Measurements from ENCODE around the gene RINL.
"Not testable (repeated sequence)": the region's sequence is repeated elsewhere in the genome, so short reads cannot be mapped to it uniquely, and the experiment has no call there.

The RINL gene

GRCh38 chr19:38875656-38876395 lies 2.2 kb downstream of the RINL start:
- no peak for DNase-seq (ENCODE audit: low spot score)

GRCh38 chr19:38873400-38873799 lies 4.7 kb downstream of the RINL start:
- not testable (repeated sequence) for DNase-seq (ENCODE audit: low spot score)

GRCh38 chr19:38870612-38871011 lies 7.5 kb downstream of the RINL start:
- DNase-seq (ENCODE audit: low spot score) = no peak

- peak; percentile 89 for DNase-seq (ENCODE audit: low spot score)
These were observed 8.1 kb downstream of the RINL start for GRCh38 chr19:38869836-38870607.

GRCh38 chr19:38869160-38869835 lies 8.8 kb downstream of the RINL start:
- no peak for DNase-seq (ENCODE audit: low spot score)

DNA sequence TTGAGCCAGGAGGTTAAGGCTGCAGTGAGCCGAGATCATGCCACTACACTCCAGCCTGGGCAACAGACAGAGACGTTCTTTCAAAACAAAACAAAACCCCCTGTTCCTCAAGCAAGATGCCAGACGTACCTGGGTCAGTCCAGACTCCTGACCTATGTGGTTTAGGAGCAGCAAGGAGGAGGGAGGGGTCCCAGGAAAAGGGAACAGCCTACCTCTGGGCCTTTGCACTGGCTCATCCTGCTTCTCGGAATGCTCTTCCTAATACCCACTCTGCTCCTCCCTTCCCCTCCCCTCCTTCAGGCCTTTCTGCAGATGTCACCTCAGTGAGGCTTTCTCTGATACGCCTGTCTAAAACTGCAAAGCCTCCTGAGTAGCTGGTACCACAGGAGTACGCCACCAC lies 9.5 kb downstream of the RINL start:
- no peak for DNase-seq (ENCODE audit: low spot score)

GRCh38 chr19:38867171-38867780 lies 10.8 kb downstream of the RINL start:
- DNase-seq (ENCODE audit: low spot score) = no peak

DNA sequence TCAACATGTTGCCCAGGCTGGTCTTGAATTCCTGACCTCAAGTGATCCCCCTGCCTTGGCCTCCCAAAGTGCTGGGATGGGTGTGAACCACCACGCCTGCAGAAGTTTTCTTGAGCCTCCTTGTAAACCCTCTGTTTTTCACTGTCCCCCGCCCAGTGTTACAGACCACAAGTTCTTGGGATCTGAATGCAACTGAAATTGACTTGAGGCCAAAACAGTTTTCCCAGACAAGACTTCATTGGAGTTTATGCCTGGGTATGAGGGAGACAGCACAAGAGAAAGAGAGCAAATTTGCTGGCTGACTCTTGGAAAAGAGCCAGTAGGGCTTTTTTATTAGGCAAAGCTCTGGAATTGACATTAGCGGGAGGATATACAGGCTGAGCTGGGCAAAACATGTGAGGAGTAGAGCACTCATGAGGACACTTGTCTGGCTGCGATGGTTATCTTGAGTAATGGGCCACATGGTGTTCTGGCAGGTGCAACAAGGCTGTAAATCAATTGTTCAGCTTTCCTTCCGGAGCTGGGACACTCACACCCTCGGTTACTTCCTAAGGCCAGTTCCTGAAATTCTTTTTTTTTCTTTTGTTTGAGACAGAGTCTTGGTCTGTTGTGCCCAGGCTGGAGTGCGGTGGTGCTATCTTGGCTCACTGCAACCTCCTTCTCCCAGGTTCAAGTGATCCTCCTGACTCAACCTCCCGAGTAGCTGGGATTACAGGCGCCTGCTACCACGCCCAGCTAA lies 15.6 kb downstream of the RINL start:
- DNase-seq (ENCODE audit: low spot score) = no peak

DNA sequence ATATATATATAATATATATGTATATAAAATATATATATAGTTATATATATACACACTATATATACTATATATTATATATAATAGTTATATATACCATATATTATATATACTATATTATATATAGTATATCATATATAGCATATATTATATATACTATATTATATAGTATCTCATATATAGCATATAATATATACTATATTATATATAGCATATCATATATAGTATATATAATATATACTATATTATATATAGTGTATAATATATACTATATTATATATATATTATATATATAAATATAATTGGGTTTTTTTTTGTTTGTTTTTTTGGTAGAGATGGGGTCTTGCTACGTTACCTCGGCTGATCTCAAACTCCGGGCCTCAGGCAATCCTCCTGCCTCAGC lies 16.7 kb downstream of the RINL start:
- no peak for DNase-seq (ENCODE audit: low spot score)

DNA sequence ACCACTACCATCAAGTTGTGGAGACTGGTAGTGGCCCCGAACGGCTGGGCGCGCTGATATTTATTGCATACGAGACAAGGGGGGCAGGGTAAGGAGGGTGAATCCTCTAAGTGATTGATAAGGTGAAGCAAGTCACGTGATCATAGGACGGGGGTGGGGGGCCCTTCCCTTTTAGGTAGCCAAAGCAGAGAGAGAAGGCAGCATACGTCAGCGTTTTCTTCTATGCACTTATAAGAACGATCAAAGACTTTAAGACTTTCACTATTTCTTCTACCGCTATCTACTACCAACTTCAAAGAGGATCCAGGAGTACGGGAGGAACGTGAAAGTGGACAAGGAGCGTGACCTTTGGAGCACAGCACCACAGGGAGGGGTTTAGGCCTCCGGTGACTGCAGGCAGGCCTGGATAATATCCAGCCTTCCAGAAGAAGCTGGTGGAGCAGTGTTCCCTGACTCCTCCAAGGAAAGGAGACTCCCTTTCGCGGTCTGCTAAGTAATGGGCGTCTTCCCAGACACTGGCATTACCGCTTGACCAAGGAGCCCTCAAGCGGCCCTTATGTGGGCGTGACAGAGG lies 18.4 kb downstream of the RINL start:
- DNase-seq (ENCODE audit: low spot score) = not testable (repeated sequence)

DNA sequence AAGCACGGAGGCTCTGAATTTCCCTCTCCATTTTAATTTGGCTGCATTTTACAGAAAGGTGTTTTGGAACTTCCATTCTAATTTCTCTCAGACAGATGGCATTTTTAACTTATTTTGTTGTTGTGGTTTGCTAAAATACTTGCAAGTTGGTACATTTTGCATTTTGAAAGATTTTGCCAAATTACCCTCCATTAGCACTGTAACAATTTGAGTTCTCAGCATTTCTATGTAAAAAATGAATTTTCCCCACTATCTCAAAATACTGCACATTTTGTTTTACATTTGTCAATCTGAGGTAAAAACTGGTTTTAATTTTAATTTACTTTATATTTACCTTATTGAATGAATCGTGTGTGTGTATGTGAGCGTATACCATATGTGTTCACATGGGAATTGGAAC lies 21.3 kb downstream of the RINL start:
- DNase-seq (ENCODE audit: low spot score) = no peak

GRCh38 chr19:38855751-38856150 lies 22.3 kb downstream of the RINL start:
- DNase-seq (ENCODE audit: low spot score) = not testable (repeated sequence)

DNA sequence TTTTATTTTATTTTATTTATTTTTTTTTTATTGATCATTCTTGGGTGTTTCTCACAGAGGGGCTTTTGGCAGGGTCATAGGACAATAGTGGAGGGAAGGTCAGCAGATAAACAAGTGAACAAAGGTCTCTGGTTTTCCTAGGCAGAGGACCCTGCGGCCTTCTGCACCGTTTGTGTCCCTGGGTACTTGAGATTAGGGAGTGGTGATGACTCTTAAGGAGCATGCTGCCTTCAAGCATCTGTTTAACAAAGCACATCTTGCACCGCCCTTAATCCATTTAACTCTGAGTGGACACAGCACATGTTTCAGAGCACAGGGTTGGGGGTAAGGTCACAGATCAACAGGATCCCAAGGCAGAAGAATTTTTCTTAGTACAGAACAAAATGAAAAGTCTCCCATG lies 23.1 kb downstream of the RINL start:
- not testable (repeated sequence) for DNase-seq (ENCODE audit: low spot score)

DNA sequence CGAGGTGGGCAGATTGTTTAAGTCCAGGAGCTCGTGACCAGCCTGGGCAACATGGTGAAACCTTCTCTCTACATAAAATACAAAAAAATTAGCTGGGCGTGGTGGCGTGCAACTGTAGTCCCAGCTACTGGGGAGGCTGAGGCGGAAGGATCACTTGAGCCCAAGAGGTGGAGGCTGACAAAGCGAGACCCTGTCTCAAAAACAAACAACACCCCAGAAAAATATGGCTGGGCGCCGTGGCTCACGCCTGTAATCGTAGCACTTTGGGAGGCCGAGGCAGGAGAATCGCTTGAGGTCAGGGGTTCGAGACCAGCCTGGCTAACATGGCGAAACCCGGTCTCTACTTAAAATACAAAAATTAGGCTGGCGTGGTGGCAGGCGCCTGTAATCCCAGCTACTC lies 24.9 kb downstream of the RINL start:
- no peak for DNase-seq (ENCODE audit: low spot score)

GRCh38 chr19:38852231-38853044 lies 25.6 kb downstream of the RINL start:
- DNase-seq (ENCODE audit: low spot score) = peak; percentile 75

- DNase-seq (ENCODE audit: low spot score) = peak; percentile 96
These were observed 26.3 kb downstream of the RINL start for GRCh38 chr19:38851622-38852230.

GRCh38 chr19:38850976-38851621 lies 27.0 kb downstream of the RINL start:
- DNase-seq (ENCODE audit: low spot score) = no peak

DNA sequence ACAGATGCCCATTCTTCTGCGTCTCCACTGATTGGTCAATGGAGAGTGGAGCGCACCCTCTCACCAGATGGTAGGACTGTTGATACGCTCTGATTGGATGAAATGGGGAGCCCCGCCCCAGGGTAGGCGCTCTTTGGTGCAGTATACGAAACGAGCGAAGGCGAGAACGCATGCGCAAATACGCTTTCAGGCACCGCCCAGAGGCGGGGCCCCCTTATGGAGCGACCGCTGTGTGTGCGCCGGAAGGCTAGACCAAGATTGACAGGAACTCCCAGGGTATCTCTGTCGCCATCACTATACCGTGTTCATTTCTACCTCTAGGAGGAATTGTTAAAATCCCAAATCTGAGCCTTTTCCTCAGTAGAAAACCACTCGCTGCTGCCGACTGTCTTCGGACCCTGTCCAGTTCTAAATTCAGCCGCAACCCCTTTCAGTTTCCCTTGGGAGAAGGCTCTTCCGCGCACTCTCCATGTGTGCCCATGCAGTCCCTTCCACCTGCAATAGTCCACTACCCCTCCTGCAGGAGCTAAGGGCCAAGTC lies 27.6 kb downstream of the RINL start:
- DNase-seq (ENCODE audit: low spot score) = peak; percentile 99

- DNase-seq (ENCODE audit: low spot score) = peak; percentile 97
These were observed 28.1 kb downstream of the RINL start, which contains the start of gene HNRNPL for GRCh38 chr19:38849860-38850435. Gene HNRNPL (minus strand): TSS chr19:38849986. CDS start chr19:38849966, 20 bp downstream.
